GM21717 (cell line): Measurements from ENCODE around the gene PHLDB2.

ENCODE experiments used
- ATAC-seq: cut with Tn5 transposase; IDR thresholded peaks from one replicate; pipeline ENCODE4 v1.9.1; 2021; ENCODE audit warnings: mild to moderate bottlenecking, moderate library complexity; ENCODE audit not compliant: unreplicated experiment

Gene PHLDB2

GRCh38 chr3:111882194-111882593 lies 23.1 kb downstream of the PHLDB2 start:
- no peak for ATAC-seq

GRCh38 chr3:111882799-111883198 lies 23.7 kb downstream of the PHLDB2 start:
- peak; percentile 92 for ATAC-seq

- ATAC-seq: no peak
Observed at GRCh38 chr3:111884411-111885018, 25.4 kb downstream of the PHLDB2 start.

- ATAC-seq: no peak
Observed at GRCh38 chr3:111885578-111885977, 26.5 kb downstream of the PHLDB2 start.

GRCh38 chr3:111890051-111890580 lies 31.1 kb downstream of the PHLDB2 start:
- ATAC-seq: no peak

GRCh38 chr3:111892070-111892469 lies 33.0 kb downstream of the PHLDB2 start:
- no peak for ATAC-seq

GRCh38 chr3:111895071-111895470 lies 36.0 kb downstream of the PHLDB2 start:
- no peak for ATAC-seq

- ATAC-seq: no peak
Observed at GRCh38 chr3:111899966-111900365, 40.9 kb downstream of the PHLDB2 start.

- no peak for ATAC-seq
Observed at GRCh38 chr3:111901637-111902036, 42.6 kb downstream of the PHLDB2 start.

GRCh38 chr3:111902534-111902933 lies 43.5 kb downstream of the PHLDB2 start:
- no peak for ATAC-seq

- ATAC-seq: no peak
Observed at GRCh38 chr3:111903067-111903511, 44.0 kb downstream of the PHLDB2 start.

GRCh38 chr3:111904376-111905241 lies 45.5 kb downstream of the PHLDB2 start:
- ATAC-seq: no peak

GRCh38 chr3:111906656-111907055 lies 47.6 kb downstream of the PHLDB2 start:
- ATAC-seq: no peak

- no peak for ATAC-seq
Observed at GRCh38 chr3:111907151-111907550, 48.1 kb downstream of the PHLDB2 start.

GRCh38 chr3:111910806-111911205 lies 51.7 kb downstream of the PHLDB2 start:
- ATAC-seq: no peak

- no peak for ATAC-seq
Observed at GRCh38 chr3:111911446-111911845, 52.4 kb downstream of the PHLDB2 start.

GRCh38 chr3:111913163-111913763 lies 54.2 kb downstream of the PHLDB2 start:
- ATAC-seq: no peak

GRCh38 chr3:111915905-111916304 lies 56.8 kb downstream of the PHLDB2 start:
- no peak for ATAC-seq

GRCh38 chr3:111917300-111917699 lies 58.2 kb downstream of the PHLDB2 start:
- ATAC-seq: no peak

- ATAC-seq: no peak
Observed at GRCh38 chr3:111919370-111920065, 60.5 kb downstream of the PHLDB2 start.

- ATAC-seq: no peak
Observed at GRCh38 chr3:111921181-111921580, 62.1 kb downstream of the PHLDB2 start.
